Measurements from ENCODE around the gene CASTOR1.

- no peak for TF ChIP-seq CTCF (IDR thresholded peaks at IDR 0.05; ENCODE audit: low read length)
- no peak for TF ChIP-seq EZH2 (IDR thresholded peaks at IDR 0.05; ENCODE audit: borderline replicate concordance, low read length)
These were observed 27.2 kb downstream of the CASTOR1 start for GRCh38 chr22:30262112-30262511.
